DMS114 treated with DMSO at 0.1 percent for 48 hours (cell line): ENCODE data around the gene CASP5.
"Not testable (repeated sequence)": the region's sequence is repeated elsewhere in the genome, so short reads cannot be mapped to it uniquely, and the experiment has no call there.

ENCODE experiments used
- DNase-seq: peaks from one replicate; lab custom pipeline; 2025; ENCODE audit not compliant: unreplicated experiment; lab: John Stamatoyannopoulos, UW

CASP5 gene

GRCh38 chr11:105033781-105034180, 10.8 kb upstream of the CASP5 start:
- DNase-seq = no peak

GRCh38 chr11:105033343-105033742, 10.4 kb upstream of the CASP5 start:
- no peak for DNase-seq

DNA sequence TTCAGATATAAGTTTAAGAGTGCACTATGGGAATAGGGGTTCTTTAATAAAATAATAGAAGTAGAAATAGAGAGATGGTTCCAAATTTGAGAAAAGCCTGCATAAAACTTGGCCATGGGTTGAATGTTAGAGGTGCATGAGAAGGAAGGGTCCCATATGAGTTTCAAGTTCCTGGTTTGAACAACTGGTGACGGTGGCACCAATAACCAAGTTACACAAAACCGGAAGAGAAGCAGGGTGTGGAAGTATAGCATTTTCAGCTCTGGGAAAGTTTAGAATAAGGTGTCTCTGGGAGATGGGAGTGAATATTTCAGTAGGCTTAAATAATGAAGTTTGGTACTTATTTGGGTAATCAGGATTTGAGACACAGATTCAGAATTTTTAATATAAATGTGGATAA, 9.5 kb upstream of the CASP5 start:
- no peak for DNase-seq

DNA sequence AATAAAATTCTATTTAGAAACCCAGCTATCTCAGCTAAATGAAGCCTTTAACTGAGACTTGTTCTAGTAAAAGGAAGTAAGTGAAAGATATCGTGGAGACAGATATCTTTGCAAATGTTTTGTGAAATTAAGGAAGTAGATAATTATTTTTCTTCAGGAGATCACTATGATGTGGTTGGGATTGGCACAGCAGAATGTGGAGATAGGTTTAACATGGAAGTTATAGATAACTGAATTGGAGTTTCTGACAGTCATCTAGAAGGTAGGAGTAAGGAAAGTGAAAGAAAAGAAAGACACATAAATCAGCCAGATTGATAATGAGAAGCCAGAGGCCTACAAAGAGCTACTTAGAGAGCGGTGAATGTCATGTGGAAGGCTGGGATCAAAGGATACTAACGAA, 4.7 kb upstream of the CASP5 start:
- no peak for DNase-seq

GRCh38 chr11:105024394-105024793, 1.4 kb upstream of the CASP5 start:
- DNase-seq = no peak

- no peak for DNase-seq
These were observed 441 bp downstream of the CASP5 start for GRCh38 chr11:105022527-105022926.

DNA sequence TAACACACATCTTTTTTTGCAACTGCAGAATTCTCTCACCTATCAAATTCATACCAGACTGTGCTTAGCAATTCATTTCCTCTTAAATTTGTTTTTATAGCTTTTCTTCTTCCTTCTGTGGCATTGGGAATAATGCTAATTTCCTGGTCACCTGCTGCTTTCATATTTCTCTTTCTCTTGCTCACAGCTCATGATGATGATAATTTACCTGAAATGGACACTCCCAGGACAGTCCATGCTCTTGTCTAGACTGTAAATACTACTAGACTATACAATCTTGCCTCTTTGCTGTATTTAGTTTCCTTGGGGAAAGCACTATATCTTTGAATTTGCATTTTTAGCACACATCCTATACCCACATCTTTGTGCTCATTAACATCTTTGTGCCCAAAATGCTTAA, 15.5 kb downstream of the CASP5 start:
- no peak for DNase-seq

GRCh38 chr11:105005451-105005845, 17.5 kb downstream of the CASP5 start:
- no peak for DNase-seq

- DNase-seq = no peak
These were observed 18.9 kb downstream of the CASP5 start for GRCh38 chr11:105004021-105004420.

DNA sequence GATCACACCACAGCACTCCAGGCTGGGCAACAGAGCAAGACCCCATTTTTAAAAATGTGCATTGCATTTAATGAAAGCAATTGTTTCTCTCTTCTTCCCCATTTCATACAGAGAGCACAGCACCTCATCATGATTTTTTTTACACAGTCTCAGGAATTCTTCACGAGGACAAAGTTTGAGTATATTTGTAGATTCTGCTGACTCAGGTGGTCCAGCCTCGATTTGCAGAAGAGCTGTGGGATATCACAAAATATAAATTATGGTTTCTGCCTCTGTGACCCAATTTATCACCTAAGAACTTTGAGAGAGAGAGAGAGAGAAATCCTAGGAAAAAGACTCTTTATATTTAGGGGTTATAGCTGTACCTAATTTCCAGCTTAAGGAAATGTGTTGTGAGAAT, 19.8 kb downstream of the CASP5 start:
- no peak for DNase-seq

GRCh38 chr11:105000797-105001196, 22.2 kb downstream of the CASP5 start:
- no peak for DNase-seq

DNA sequence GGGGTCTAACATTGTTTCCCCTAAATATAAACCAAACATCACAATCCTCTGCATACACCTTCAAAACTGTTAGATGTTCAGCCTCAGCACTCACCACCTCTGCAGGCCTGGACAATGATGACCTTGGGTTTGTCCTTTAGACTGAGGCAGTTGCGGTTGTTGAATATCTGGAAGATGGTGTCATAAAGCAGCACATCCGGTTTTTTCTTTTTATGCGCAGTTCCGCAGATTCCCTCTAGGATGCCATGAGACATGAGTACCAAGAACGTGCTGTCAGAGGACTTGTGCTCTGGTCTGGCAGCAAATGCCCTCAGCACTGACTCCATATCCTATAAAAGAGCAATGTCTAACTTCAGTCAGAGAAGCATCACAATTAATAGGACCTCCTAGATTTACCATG, 22.8 kb downstream of the CASP5 start:
- no peak for DNase-seq

GRCh38 chr11:104999721-105000120, 23.2 kb downstream of the CASP5 start:
- no peak for DNase-seq

GRCh38 chr11:104997288-104997687, 25.7 kb downstream of the CASP5 start:
- no peak for DNase-seq

DNA sequence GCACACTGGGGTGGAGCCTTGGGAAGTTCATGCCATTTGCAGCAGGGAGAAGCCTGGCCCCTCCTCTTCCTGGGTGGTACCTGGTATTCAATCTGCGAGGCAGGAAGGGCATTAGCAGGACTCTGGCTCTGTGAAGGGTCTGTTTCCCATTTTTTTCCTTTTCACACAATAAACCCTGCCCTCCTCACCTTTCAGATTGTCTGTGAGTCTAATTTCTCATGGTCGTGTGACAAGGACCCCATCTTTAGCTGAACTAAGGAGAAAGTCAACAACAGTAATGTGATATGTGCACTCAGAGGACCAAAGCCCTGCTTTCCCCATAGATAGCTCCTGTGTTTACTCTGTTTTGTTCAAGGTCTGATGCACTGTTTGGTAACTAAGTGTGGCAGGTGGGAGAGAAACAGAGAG, 28.0 kb downstream of the CASP5 start:
- DNase-seq = no peak

DNA sequence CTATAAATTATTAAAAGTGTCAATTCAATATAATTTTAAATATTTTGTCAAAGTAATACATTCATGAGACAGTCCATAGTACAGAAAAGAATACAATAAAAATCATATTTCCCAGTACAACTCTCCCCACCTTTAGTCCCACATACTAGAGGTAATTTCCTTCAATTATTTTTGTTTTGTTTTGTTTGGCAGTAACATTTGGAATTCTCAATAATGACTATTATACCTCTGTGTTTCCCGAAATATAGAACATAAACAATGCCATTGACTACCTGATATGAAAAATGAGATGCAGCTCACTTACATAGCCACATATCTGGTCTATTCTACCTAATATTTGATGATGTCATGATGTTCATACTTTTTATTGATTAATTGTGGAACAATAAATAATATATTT, 30.2 kb downstream of the CASP5 start:
- no peak for DNase-seq

GRCh38 chr11:104991994-104992393, 31.0 kb downstream of the CASP5 start:
- DNase-seq = no peak

- no peak for DNase-seq
These were observed 38.2 kb downstream of the CASP5 start for GRCh38 chr11:104984808-104985207.

DNA sequence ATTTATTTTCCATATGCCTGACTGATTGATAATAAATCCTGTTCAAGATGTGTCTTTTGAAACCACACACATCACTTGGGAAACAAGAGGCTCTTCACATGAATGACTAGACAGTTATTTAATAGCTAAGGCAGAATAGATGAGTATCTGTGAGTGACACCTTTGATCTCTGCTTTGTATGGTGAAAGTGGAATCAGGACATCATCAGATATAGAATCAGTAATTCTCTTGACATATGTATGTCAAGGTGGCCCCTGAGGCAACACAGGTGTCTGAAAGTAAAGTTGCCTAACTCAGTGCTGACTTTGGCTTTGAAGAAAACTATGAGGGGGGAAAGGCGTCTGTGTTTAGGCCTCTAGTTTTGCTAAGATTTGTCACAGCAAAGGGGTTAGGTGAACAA, 43.1 kb downstream of the CASP5 start:
- DNase-seq = no peak

DNA sequence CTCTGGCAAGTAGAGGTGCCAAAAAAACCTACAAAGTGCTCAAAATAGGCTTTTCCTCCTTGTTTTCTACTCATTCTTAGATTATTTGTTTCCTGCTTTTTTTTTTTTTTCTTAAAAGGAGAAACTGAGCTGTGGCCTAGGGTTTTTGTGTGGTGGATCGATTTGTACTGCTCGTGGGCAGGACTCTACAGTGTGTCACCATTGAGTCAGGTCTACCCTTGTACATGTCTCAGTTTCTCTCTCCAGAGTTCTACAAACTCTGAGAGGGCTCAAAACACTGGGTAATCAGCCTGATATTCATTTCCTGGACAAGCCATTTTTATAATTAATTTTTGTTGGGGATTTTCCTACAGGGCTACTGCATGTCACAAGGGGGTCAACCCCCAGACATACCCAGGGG, 49.4 kb downstream of the CASP5 start:
- no peak for DNase-seq

GRCh38 chr11:104972924-104973323, 50.0 kb downstream of the CASP5 start:
- not testable (repeated sequence) for DNase-seq

- no peak for DNase-seq
These were observed 52.2 kb downstream of the CASP5 start for GRCh38 chr11:104970756-104971155.

DNA sequence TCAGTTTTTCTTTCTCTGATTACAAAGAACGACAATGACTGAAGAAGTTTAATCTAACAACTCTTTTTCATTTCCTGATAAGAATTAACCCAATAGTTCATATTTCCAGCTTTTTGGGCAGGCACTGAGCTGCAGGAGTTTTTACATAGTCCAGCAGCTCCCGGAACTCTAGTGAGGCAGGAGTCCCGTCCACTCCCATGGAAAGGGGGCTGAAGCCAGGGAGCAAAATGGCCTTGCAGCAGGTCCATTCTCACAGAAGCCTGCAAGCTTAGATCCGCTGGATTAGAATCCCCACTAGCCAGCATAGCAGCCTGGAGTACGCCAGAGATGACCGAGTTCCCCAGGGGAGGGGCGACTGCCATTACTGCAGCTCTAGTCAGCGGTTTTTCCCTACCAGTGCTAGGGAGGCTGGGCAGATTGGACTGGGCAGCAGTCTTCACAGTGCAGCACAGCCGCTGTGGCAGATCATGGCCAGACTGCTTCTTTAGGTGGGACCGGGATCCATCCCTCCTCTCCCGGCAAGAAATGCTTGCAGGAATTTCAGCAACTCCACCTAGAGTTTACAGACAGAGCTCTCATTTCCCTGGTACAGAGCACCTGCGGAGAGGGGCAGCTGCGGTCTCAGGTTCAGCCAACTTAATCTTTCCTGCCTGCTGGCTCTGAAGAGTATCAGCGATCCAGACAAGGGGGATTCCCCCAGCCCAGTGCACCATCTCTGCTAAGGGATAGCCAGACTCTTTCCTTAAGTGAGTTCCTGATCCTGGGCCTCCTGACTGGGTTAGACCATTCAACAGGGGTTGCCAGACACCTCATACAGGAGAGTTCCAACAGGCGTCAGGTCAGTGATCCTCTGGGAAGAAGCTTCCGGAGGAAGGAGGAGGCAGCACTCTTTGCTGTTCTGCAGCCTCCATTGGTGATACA, 53.9 kb downstream of the CASP5 start:
- no peak for DNase-seq
